HG03558 (cell line): ENCODE measurements around the gene ASTN2.

ENCODE experiments used
- ATAC-seq: cut with Tn5 transposase; IDR thresholded peaks from one replicate; pipeline ENCODE4 v1.9.1; 2021; ENCODE audit warnings: moderate number of reproducible peaks; ENCODE audit not compliant: unreplicated experiment; ENCODE audit errors: extremely low read depth

Gene ASTN2

GRCh38 chr9:117368684-117369230, 46.1 kb downstream of the ASTN2 start:
- ATAC-seq, result no peak

GRCh38 chr9:117365438-117365837, 49.4 kb downstream of the ASTN2 start:
- no peak for ATAC-seq

GRCh38 chr9:117363006-117363405, 51.9 kb downstream of the ASTN2 start:
- ATAC-seq, result no peak

GRCh38 chr9:117359910-117360309, 54.9 kb downstream of the ASTN2 start:
- ATAC-seq, result no peak

- no peak for ATAC-seq
Observed at GRCh38 chr9:117355542-117355941, 59.3 kb downstream of the ASTN2 start.

GRCh38 chr9:117354997-117355396, 59.9 kb downstream of the ASTN2 start:
- no peak for ATAC-seq

GRCh38 chr9:117354244-117354847, 60.5 kb downstream of the ASTN2 start:
- no peak for ATAC-seq

GRCh38 chr9:117344892-117345660, 69.8 kb downstream of the ASTN2 start:
- no peak for ATAC-seq

- ATAC-seq, result no peak
Observed at GRCh38 chr9:117343427-117343826, 71.4 kb downstream of the ASTN2 start.

- no peak for ATAC-seq
Observed at GRCh38 chr9:117341151-117341550, 73.7 kb downstream of the ASTN2 start.

GRCh38 chr9:117340422-117340821, 74.4 kb downstream of the ASTN2 start:
- no peak for ATAC-seq

GRCh38 chr9:117335837-117336433, 78.9 kb downstream of the ASTN2 start:
- no peak for ATAC-seq

GRCh38 chr9:117334101-117334500, 80.8 kb downstream of the ASTN2 start:
- no peak for ATAC-seq

GRCh38 chr9:117325831-117326230, 89.0 kb downstream of the ASTN2 start:
- ATAC-seq, result no peak

GRCh38 chr9:117325110-117325731, 89.6 kb downstream of the ASTN2 start:
- ATAC-seq, result no peak

GRCh38 chr9:117323390-117323789, 91.5 kb downstream of the ASTN2 start:
- no peak for ATAC-seq

- ATAC-seq, result no peak
Observed at GRCh38 chr9:117317192-117317591, 97.7 kb downstream of the ASTN2 start.

- no peak for ATAC-seq
Observed at GRCh38 chr9:117315236-117315635, 99.6 kb downstream of the ASTN2 start.

GRCh38 chr9:117313989-117314388, 100.9 kb downstream of the ASTN2 start:
- ATAC-seq, result no peak

GRCh38 chr9:117307701-117308100, 107.2 kb downstream of the ASTN2 start:
- ATAC-seq, result no peak

GRCh38 chr9:117306032-117306431, 108.8 kb downstream of the ASTN2 start:
- ATAC-seq, result no peak
